T1000 (cell line): ENCODE measurements around the gene NRL.
"Not testable (repeated sequence)": the region's sequence is repeated elsewhere in the genome, so short reads cannot be mapped to it uniquely, and the experiment has no call there.

Experiments used
- DNase-seq: peaks from one replicate; lab custom pipeline; 2025; ENCODE audit warnings: mixed read lengths; lab: John Stamatoyannopoulos, UW

NRL gene

GRCh38 chr14:24051789-24052655 is 62.7 kb downstream of the NRL start, which contains the start of gene CARMIL3:
Gene CARMIL3 (plus strand): TSS chr14:24052009. CDS start chr14:24052154, 145 bp downstream.
- DNase-seq = peak; percentile 33

GRCh38 chr14:24051176-24051788 is 63.5 kb downstream of the NRL start:
- DNase-seq = no peak

GRCh38 chr14:24050753-24051152 is 64.0 kb downstream of the NRL start:
- not testable (repeated sequence) for DNase-seq

- DNase-seq = not testable (repeated sequence)
Observed at GRCh38 chr14:24049002-24049401, 65.7 kb downstream of the NRL start.

- DNase-seq = no peak
Observed at GRCh38 chr14:24042746-24043145, 72.0 kb downstream of the NRL start.

- no peak for DNase-seq
Observed at GRCh38 chr14:24040692-24041091, 74.1 kb downstream of the NRL start.

- DNase-seq = no peak
Observed at GRCh38 chr14:24038686-24039085, 76.1 kb downstream of the NRL start.

- DNase-seq = no peak
Observed at GRCh38 chr14:24037658-24038037, 77.1 kb downstream of the NRL start.

- not testable (repeated sequence) for DNase-seq
Observed at GRCh38 chr14:24036963-24037657, 77.6 kb downstream of the NRL start.

- no peak for DNase-seq
Observed at GRCh38 chr14:24036169-24036962, 78.4 kb downstream of the NRL start.

- not testable (repeated sequence) for DNase-seq
Observed at GRCh38 chr14:24035769-24036168, 79.0 kb downstream of the NRL start.

- DNase-seq = no peak
Observed at GRCh38 chr14:24032727-24033418, 81.9 kb downstream of the NRL start.

- DNase-seq = not testable (repeated sequence)
Observed at GRCh38 chr14:24031331-24031730, 83.4 kb downstream of the NRL start.

- not testable (repeated sequence) for DNase-seq
Observed at GRCh38 chr14:24029687-24030086, 85.1 kb downstream of the NRL start.
